ENCODE measurements around the gene CHCHD3.

The CHCHD3 gene

DNA sequence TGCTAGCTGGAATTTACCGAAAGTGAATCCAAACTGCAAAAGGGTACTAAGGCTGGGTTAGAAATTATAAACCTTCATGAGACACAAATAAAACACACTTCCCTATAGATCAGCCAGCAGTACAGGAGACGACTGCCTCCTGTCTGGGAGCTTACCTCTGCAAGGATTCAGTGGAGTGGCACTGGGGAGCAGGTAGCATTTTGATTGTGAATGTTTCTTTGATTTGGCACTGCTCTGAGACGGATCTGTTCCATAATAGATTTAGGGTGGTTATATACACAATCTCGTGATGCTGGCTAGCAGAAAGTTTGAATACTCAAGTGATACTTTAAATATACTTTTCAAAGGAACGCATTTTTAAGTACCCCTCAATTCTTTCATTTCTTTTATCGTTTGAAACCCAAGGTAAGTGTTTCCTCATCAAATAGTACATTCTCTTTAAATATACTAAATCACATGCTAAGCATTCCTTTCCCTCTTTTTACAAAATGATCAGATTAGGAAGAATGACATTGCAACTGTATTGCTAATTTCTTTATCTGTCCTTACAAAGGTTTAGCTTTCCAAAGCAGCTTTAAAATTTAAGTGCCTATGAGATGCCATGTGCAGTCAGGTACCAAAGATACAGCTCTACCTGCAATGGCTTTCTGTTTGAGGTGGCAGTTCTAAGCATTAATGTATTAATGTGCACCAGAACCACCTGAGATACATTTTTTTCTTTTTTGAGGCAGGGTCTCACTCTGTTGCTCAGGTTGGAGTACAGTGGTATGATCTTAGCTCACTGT is 20.6 kb upstream of the CHCHD3 start:
- Mint-ChIP-seq H3K27ac (no peak overlapping the region), H3K4me3 (no peak overlapping the region), H3K4me1 (no peaks in the 10 kb centered on the region), H3K36me3 (ENCODE audit: low read depth) (no peaks in the 10 kb centered on the region), H3K27me3 (peaks cover 2% of the 10 kb centered on the region), H3K9me3 (no peaks in the 10 kb centered on the region)
- ATAC-seq (no peak), DNase-seq (no peak)

DNA sequence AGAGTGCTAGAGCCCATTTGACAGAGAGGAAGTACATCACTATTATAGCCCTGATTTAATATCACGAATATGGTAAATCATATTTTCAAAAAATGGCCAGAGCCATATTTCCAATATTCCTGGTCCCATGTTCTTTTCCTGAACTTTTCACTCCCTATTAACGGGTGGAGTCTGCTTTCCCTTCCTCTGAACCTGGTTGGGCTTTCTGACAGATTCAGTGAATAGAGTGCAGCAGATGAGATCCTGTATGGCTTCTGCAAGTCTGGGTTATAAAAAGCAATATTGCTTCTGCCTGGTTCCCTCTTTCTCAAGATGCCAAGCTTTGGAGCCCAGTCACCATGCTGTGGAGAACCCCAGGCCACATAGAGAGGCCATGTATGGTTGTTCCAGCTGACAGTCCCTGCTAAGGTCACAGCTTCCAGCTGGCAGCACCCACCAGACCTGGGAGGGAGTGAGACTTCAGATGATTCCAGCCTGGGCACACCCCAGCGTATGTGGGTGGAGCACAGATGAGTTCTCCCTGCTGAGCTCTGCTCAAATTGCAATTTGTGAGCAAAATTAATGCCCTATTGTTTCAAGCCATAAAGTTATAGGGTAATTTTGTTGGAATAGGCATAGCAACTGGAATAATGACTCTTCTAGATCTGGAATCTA is 17.9 kb upstream of the CHCHD3 start:
- H3K4me3 Mint-ChIP-seq: no peak overlapping the region
- no peaks in the 10 kb centered on the region for H3K36me3 Mint-ChIP-seq (ENCODE audit: low read depth)
- ATAC-seq (no peak), DNase-seq (no peak)
- no peak overlapping the region for H3K27ac Mint-ChIP-seq
- peaks cover under 1% of the 10 kb centered on the region for H3K27me3 Mint-ChIP-seq
- H3K9me3 Mint-ChIP-seq: no peaks in the 10 kb centered on the region
- H3K4me1 Mint-ChIP-seq: no peaks in the 10 kb centered on the region

DNA sequence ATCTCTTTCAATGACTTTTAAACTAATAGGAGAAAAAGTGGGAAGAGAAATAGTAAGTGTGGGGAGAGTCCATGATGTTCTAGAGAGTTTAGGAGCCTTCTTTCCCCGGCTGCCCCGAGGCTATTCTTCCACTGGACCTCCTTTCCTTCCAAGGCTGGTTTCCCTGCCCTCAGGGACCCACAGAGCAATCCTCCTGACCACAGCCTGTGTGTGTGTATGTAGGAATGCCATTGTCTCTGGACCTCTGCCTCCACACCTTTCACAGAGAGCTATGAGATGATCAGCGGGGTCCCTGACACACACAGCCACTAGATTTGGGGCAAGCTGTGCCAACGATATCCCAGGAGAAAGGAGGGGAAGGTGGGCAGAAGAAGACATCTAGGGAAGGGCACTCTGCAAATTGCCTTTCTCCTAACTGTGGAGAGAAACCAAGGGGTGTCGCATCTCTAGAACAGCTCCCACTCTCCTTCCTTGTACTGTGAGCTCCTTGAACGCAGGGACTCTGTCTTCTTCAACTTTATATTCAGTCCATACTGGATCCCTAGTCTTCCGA is 13.3 kb upstream of the CHCHD3 start:
- no peaks in the 10 kb centered on the region for H3K36me3 Mint-ChIP-seq (ENCODE audit: low read depth)
- H3K9me3 Mint-ChIP-seq: no peaks in the 10 kb centered on the region
- H3K27me3 Mint-ChIP-seq: no peaks in the 10 kb centered on the region
- H3K4me1 Mint-ChIP-seq: no peaks in the 10 kb centered on the region
- H3K27ac Mint-ChIP-seq: no peak overlapping the region
- DNase-seq (no peak), ATAC-seq (no peak)
- H3K4me3 Mint-ChIP-seq: no peak overlapping the region

DNA sequence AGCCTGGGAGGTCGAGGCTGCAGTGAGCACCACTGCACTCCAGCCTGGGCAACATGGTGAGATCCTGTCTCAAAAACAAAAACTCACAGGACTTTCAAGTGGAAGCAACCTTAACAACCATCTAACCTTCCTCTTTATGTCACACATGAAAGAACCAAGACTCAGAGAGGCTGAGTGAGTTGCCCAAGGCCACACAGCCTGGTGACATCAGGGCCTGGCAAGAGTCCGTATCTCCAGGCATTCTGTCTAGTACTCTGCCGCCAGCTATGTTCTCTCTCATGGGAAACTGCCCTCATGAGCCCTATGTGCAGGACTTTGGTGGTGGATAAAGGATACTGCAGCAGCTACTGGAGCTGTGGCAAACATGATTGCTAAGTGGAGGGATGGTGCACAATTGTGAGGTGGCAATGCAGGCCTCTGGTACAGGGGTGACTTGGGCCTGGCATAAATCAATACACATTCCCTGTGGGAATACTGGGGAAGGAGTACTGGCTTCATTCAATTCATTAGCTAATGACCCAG is 10.1 kb upstream of the CHCHD3 start:
- ATAC-seq: no peak
- H3K27ac Mint-ChIP-seq: no peak overlapping the region

DNA sequence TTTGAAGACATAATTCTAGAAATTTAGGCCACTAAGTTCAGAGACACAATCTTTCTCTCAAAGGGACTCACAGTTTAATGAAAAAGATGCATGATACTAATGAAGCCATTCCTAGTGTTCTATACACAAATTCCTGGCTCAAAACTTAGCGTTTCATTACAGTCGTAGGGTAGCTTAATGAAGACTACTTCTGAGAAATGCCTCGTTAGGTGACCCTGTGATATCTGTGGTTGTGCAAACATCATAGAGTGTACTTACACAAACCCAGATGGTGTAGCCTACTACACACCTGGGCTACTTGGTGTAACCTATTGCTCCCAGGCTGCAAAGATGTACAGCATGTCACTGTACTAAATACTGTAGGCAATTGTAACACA is 488 bp upstream of the CHCHD3 start:
- no peak for DNase-seq
- Mint-ChIP-seq H3K4me1 (peaks cover 28% of the 10 kb centered on the region), H3K36me3 (ENCODE audit: low read depth) (peaks cover 17% of the 10 kb centered on the region), H3K4me3 (peak overlapping the region; percentile 94), H3K27me3 (peaks cover 2% of the 10 kb centered on the region), H3K9me3 (no peaks in the 10 kb centered on the region), H3K27ac (peak overlapping the region; percentile 92)
- no peak for ATAC-seq

More for the DNA sequence above, 10.1 kb upstream of the CHCHD3 start:
- H3K36me3 Mint-ChIP-seq (ENCODE audit: low read depth): no peaks in the 10 kb centered on the region
- DNase-seq: no peak
- no peaks in the 10 kb centered on the region for H3K27me3 Mint-ChIP-seq
- H3K4me3 Mint-ChIP-seq: no peak overlapping the region
- no peaks in the 10 kb centered on the region for H3K9me3 Mint-ChIP-seq
- no peaks in the 10 kb centered on the region for H3K4me1 Mint-ChIP-seq

DNA sequence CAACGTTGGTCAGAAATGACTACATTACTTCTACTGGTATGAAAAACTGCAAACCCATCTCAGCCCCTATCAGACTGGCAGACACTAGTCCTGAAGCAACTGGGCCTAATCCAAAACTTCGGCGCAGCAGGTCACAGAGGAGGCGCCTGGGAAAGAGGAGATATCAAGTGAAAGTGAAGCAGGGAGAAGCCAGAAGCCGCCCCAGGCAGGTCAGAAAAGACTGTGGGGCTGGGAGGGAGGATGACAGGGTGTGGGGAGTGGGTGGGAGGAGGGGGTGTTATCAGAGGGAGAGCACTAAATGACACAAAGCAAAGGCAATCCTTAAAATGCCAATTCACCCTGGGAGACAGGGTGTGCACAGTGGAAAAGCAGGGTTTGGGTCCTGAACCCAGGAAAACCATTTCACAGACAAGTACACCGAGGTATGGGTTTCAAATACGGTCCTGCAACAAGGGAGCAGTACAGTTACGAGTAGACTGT is 731 bp downstream of the CHCHD3 start:
- no peaks in the 10 kb centered on the region for H3K9me3 Mint-ChIP-seq

DNA sequence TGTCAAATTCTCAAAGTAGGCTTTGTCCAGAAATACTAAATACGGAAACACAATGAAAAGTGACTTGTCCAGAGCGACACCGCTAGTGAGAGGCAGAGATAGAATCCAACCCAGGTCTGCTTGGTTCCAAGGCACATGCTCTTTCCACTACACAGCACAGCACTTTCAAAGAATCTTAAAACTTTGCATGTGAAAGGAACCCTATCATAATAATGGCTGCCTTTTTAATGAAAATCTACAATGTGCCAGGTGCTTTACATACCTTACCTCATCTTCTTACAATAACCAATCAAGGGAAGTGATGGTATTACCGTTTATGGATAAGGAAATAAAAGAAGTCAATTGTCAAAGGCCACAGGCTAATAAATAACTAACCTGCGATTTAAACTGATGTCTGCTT is 2.6 kb downstream of the CHCHD3 start:
- Mint-ChIP-seq H3K4me1 (peaks cover 34% of the 10 kb centered on the region), H3K27me3 (no peaks in the 10 kb centered on the region), H3K4me3 (no peak overlapping the region), H3K36me3 (ENCODE audit: low read depth) (peaks cover 34% of the 10 kb centered on the region), H3K9me3 (no peaks in the 10 kb centered on the region), H3K27ac (no peak overlapping the region)
- no peak for DNase-seq
- ATAC-seq: no peak

More for the DNA sequence above, 731 bp downstream of the CHCHD3 start:
- peak overlapping the region; percentile 92 for H3K27ac Mint-ChIP-seq
- ATAC-seq: no peak
- DNase-seq: peak; percentile 5
- H3K4me1 Mint-ChIP-seq: peaks cover 30% of the 10 kb centered on the region
- H3K27me3 Mint-ChIP-seq: no peaks in the 10 kb centered on the region
- H3K36me3 Mint-ChIP-seq (ENCODE audit: low read depth): peaks cover 27% of the 10 kb centered on the region
- H3K4me3 Mint-ChIP-seq: peak overlapping the region; percentile 94

DNA sequence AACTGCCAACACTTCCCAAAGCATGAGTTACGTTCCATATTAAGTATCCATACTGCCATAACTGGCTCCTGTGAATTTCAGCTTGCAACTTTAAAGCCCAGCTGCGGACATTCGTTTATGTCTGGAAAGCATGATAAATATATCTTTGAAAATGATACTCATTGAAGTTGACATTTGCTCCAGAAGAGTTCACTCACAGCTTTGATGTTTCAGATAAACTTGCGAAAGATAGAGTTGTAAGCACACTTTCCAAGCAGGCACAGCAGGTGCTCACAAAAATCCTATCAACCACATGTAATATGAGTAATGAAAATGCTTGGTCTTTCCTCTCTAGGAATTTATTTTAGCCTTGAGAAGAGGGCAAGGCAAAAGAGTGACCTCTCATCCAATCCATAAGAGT is 4.5 kb downstream of the CHCHD3 start:
- Mint-ChIP-seq H3K27me3 (no peaks in the 10 kb centered on the region), H3K4me3 (no peak overlapping the region), H3K9me3 (no peaks in the 10 kb centered on the region), H3K4me1 (peaks cover 37% of the 10 kb centered on the region), H3K27ac (no peak overlapping the region), H3K36me3 (ENCODE audit: low read depth) (peaks cover 42% of the 10 kb centered on the region)
- ATAC-seq (no peak), DNase-seq (no peak)

DNA sequence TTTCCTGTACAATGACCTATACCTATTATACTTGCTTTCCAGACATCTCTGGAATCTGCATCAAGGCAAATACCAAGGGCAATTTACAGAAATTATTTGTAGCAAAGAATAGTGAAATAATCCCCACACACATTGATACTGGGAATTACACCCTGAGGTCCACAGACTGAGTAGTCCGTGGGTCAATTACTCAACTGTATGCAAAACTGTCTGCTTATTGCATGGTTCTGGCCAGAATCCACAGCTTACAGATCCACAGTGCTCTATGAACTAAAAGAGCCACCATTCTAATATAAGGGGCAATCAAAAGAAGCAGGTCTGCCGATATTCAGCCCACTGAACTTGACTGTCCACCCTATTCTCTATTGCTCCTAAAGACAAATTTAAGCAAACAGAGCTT is 5.7 kb downstream of the CHCHD3 start:
- H3K27ac Mint-ChIP-seq: no peak overlapping the region
- no peaks in the 10 kb centered on the region for H3K9me3 Mint-ChIP-seq
- DNase-seq (no peak), ATAC-seq (no peak)
- no peaks in the 10 kb centered on the region for H3K27me3 Mint-ChIP-seq
- H3K36me3 Mint-ChIP-seq (ENCODE audit: low read depth): peaks cover 49% of the 10 kb centered on the region
- H3K4me3 Mint-ChIP-seq: no peak overlapping the region
- peaks cover 35% of the 10 kb centered on the region for H3K4me1 Mint-ChIP-seq

DNA sequence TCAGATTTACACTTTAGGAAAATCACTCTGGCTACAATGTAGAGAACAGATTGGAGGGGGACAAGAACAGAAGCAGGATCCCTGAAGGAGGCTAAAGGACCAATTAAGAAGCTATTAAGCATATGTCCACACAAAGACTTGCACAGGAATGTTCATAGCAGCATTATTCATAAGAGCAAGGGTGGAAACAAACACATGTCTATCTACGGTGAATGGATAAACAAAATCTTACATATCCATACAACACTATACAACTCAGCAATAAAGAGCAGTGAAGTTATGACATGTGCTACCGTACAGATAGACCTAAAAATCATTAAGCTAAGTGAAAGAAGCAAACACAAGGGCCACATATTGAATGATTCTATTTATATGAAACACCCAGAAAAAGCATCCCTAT is 10.4 kb downstream of the CHCHD3 start:
- H3K4me1 Mint-ChIP-seq: peaks cover 8% of the 10 kb centered on the region

DNA sequence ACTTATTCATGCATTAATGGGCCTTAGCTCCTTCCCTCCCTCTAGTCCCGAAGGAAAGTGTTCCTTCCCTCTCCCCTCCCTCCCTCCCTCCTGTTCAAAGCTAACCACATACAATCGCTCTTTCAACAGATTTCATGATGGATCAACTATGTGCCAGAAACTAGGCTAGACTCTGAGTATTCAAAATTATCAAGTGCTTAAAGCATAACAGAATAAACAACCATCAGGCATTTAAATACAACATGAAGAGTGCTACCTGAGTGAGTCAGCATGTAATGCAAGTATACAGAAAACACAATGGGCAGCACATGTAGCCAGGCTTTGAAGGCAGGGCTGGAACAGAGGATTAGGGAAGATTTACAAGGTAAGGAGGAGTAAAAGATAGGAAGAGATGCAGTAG is 11.3 kb downstream of the CHCHD3 start:
- Mint-ChIP-seq H3K9me3 (no peaks in the 10 kb centered on the region), H3K4me1 (peaks cover 8% of the 10 kb centered on the region), H3K36me3 (ENCODE audit: low read depth) (peaks cover 51% of the 10 kb centered on the region), H3K27ac (no peak overlapping the region), H3K4me3 (no peak overlapping the region), H3K27me3 (no peaks in the 10 kb centered on the region)
- no peak for DNase-seq
- no peak for ATAC-seq

More for the DNA sequence above, 10.4 kb downstream of the CHCHD3 start:
- H3K4me3 Mint-ChIP-seq: no peak overlapping the region
- H3K36me3 Mint-ChIP-seq (ENCODE audit: low read depth): peaks cover 47% of the 10 kb centered on the region
- no peaks in the 10 kb centered on the region for H3K9me3 Mint-ChIP-seq
- DNase-seq (no peak), ATAC-seq (no peak)
- H3K27ac Mint-ChIP-seq: no peak overlapping the region
- H3K27me3 Mint-ChIP-seq: no peaks in the 10 kb centered on the region

DNA sequence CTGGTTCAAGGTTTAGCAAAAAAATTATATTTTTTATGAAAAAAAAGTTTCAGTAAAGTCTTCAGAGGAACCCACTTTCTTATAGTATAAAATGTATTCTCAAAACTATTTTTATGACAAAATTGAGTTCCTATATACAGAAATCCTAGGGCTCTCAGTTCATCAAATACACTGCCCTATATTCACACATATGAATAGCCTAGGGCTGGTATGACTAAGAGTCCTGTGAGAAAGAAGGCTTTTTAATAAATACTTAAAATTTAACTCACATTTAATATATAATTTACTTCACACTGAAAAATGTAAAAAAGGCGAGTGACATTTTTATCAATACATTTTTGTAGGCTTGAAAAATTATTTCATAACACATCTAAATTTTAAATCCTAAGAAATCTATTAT is 16.6 kb downstream of the CHCHD3 start:
- H3K36me3 Mint-ChIP-seq (ENCODE audit: low read depth): peaks cover 36% of the 10 kb centered on the region
- peaks cover 4% of the 10 kb centered on the region for H3K4me1 Mint-ChIP-seq
- H3K9me3 Mint-ChIP-seq: no peaks in the 10 kb centered on the region
- DNase-seq (no peak), ATAC-seq (no peak)
- no peak overlapping the region for H3K4me3 Mint-ChIP-seq
- no peaks in the 10 kb centered on the region for H3K27me3 Mint-ChIP-seq
- H3K27ac Mint-ChIP-seq: no peak overlapping the region

DNA sequence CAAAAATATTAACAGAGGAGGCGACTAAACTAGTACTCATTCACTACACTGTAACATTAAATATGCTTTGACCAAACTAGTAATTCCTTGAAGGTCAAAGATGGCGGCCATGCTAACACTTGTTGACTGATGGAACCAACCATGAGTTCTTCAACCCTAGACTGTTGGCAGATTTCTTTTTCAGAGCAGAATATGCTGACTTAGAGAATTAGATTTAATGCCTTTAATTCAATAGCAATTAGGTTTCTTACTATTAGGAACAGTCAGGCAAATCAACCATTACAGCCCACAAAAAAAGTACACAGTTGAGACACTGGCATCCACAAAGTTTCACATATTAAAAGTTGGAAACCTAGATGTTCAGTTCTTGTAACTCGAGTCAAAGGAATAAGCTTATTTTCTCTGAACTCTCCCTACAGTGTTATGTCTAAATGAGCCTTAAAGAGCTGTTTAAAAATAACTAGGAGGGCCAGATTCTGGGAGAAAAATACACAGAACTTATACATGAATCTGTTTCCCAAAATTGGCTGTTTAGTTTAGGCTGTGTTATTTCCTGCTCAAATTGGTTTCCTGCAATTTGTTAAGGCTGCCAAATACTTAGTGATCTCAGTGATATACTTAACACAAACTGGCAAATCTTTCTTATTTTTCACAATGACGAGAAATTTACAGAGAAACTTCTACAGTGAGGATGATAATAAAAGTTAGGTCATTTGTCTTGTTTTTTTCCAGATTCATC is 17.6 kb downstream of the CHCHD3 start:
- DNase-seq (no peak), ATAC-seq (no peak)
- H3K27me3 Mint-ChIP-seq: no peaks in the 10 kb centered on the region
- H3K36me3 Mint-ChIP-seq (ENCODE audit: low read depth): peaks cover 37% of the 10 kb centered on the region
- H3K4me3 Mint-ChIP-seq: no peak overlapping the region
- no peaks in the 10 kb centered on the region for H3K9me3 Mint-ChIP-seq
- no peak overlapping the region for H3K27ac Mint-ChIP-seq
- H3K4me1 Mint-ChIP-seq: peaks cover 12% of the 10 kb centered on the region

DNA sequence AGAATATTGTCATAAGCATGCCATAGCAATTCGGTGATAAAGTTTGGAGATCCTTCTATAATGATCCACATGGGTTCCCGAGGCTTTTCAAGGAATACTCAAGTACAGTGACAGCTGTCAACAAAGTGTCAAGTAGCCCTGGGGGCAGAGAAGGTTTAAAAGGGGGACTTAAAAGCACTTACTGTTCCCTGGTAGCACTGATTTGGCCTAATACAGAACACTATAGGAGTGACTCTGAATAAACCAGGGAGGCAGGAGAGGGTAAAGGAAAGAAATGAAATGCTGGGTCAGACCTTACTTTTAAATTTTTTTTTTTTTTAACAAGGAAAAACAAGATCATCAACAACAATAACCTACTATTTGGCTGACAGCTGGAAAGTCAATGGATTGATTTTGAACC is 20.1 kb downstream of the CHCHD3 start:
- DNase-seq (no peak), ATAC-seq (no peak)
- Mint-ChIP-seq H3K27ac (no peak overlapping the region), H3K4me1 (peaks cover 12% of the 10 kb centered on the region), H3K9me3 (no peaks in the 10 kb centered on the region), H3K27me3 (no peaks in the 10 kb centered on the region), H3K4me3 (no peak overlapping the region), H3K36me3 (ENCODE audit: low read depth) (peaks cover 20% of the 10 kb centered on the region)

Measured in activated naive CD8-positive, alpha-beta T cell treated with anti-CD3 and anti-CD28 coated beads, Interleukin-2, amount 50 U/mL, for 24 hours (primary cell).